Nephron (organoid): Measurements from ENCODE around the gene GPR17.

Source experiments
- H3K27ac Mint-ChIP-seq, 3 experiments: 2 replicates each; pipeline ENCODE4 v1.8.0; 2020; ENCODE audit warnings: mixed read lengths in 3 of 3, mild to moderate bottlenecking in 2 of 3, moderate library complexity in 1 of 3
- H3K27me3 Mint-ChIP-seq: 2 replicates; pipeline ENCODE4 v1.8.0; 2021; ENCODE audit warnings: low read depth, mild to moderate bottlenecking, moderate library complexity, mixed read lengths
- H3K36me3 Mint-ChIP-seq: 2 replicates; pipeline ENCODE4 v1.8.0; 2020; ENCODE audit warnings: low read depth, mixed read lengths
- H3K4me1 Mint-ChIP-seq: 2 replicates; pipeline ENCODE4 v1.8.0; 2020; ENCODE audit warnings: mixed read lengths
- H3K4me3 Mint-ChIP-seq, 3 experiments: 2 replicates each; pipeline ENCODE4 v1.8.0; 2020; ENCODE audit warnings: mild to moderate bottlenecking in 3 of 3, mixed read lengths in 3 of 3, moderate library complexity in 2 of 3
- H3K9me3 Mint-ChIP-seq: 2 replicates; pipeline ENCODE4 v1.8.0; 2020; ENCODE audit warnings: mixed read lengths
- TF ChIP-seq, protein P1 (sequence below), 3 experiments: fragments of 200-600 bp; sonication (generic); IDR thresholded peaks; one replicate each; pipeline ENCODE4 v1.5.0; 2021; ENCODE audit warnings: antibody characterized with exemption in 3 of 3; ENCODE audit not compliant: unreplicated experiment in 3 of 3

The GPR17 gene

DNA sequence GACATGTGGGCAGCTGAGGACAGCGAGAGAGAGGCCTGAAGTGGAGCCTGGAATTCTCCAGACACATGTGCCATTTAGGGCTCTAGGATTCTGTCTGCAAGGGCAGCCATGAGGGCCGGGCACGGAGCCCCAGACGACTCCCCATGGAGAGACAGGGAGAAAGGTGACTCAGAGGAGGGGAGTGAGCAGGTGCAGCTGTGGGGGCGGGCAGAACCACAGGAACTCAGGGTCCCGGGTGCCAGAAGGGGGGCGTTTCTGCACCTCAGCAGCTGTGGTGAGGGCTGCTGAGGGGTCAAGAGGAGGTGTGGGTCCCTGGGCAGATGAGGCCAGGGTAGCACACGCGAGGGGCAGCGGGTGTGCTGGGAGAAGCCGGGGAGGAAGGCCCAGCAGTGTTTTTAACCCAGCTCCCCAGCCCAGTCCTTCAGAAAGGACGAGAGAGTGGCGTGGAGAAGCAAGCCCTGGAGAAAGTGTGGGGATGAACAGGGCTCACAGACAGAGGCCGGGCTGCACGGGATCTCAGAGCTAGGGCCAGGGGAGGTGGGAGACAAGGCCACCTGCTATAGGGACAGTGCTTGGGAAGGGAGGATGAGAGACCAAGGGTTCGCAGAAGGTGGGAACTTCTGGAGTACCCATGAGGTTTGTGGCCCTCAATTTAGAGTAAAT is 7.6 kb downstream of the GPR17 start:
- no peaks in the 10 kb centered on the region for H3K36me3 Mint-ChIP-seq
- no peak overlapping the region for H3K27ac Mint-ChIP-seq
- H3K9me3 Mint-ChIP-seq = no peaks in the 10 kb centered on the region
- no peak overlapping the region for H3K4me3 Mint-ChIP-seq
- peaks cover 21% of the 10 kb centered on the region for H3K4me1 Mint-ChIP-seq
- TF ChIP-seq, protein P1, sequence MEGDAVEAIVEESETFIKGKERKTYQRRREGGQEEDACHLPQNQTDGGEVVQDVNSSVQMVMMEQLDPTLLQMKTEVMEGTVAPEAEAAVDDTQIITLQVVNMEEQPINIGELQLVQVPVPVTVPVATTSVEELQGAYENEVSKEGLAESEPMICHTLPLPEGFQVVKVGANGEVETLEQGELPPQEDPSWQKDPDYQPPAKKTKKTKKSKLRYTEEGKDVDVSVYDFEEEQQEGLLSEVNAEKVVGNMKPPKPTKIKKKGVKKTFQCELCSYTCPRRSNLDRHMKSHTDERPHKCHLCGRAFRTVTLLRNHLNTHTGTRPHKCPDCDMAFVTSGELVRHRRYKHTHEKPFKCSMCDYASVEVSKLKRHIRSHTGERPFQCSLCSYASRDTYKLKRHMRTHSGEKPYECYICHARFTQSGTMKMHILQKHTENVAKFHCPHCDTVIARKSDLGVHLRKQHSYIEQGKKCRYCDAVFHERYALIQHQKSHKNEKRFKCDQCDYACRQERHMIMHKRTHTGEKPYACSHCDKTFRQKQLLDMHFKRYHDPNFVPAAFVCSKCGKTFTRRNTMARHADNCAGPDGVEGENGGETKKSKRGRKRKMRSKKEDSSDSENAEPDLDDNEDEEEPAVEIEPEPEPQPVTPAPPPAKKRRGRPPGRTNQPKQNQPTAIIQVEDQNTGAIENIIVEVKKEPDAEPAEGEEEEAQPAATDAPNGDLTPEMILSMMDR (IDR thresholded peaks at IDR 0.05; ENCODE audit: unreplicated experiment in 3 of 3) = no peak
- peaks cover 15% of the 10 kb centered on the region for H3K27me3 Mint-ChIP-seq

DNA sequence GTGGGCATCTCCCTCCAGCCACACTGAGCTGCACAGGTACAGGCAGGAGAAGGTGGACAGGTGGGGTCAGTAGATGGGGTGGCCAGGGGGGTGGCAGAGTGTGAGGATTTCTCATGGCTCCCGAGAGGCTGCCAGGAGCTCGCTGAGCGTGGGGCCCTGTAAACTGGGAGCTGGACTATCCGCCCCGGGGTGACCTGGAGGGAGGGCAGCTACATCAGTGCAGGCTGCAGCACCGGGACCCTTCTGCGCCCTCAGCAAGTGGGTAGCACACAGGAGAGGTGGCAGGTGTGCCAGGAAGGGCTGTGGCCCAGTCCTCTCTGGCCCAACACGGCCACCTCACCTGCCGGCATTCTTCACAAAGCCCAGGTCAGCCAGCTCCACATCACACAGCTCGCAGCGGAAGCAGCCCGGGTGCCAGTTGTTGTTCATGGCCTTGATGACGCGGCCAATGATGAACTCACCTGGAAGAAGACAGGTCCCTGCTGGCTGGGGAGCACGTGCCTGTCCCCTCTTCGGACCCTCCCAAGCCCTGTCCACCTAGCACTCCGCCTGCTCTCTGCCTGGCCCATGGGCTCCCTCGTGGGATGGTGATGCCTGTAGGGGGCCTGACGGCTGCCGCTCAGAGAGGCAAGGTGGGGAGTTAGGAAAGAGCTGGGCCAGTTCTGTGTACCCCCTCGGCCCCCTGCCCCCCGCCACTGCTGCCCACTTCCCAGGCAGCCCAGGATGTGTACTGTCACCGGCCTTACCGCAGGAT is 8.3 kb downstream of the GPR17 start:
- TF ChIP-seq, protein P1 (IDR thresholded peaks at IDR 0.05; ENCODE audit: unreplicated experiment in 3 of 3) = no peak
- H3K4me3 Mint-ChIP-seq = no peak overlapping the region
- H3K27me3 Mint-ChIP-seq = peaks cover 15% of the 10 kb centered on the region
- H3K36me3 Mint-ChIP-seq = no peaks in the 10 kb centered on the region
- no peaks in the 10 kb centered on the region for H3K9me3 Mint-ChIP-seq
- H3K27ac Mint-ChIP-seq = no peak overlapping the region
- peaks cover 21% of the 10 kb centered on the region for H3K4me1 Mint-ChIP-seq

DNA sequence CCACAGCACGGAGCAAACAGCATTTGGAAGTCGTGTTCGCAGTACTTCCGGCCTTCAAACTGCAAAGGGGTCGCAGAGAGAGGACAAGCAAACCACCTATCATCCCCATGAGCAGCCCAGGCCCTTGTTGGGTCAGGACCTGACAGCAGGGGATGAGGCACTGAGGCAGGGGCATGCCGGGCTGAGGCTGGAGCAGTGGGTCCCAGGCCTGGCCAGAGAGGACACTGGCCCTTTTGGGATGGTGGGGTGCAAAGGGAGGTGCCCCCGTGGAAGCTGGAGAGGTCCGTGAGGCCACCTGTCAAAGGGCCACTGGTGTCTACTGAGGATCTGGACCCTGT is 8.9 kb downstream of the GPR17 start:
- Mint-ChIP-seq H3K27me3 (peaks cover 20% of the 10 kb centered on the region), H3K4me1 (peaks cover 21% of the 10 kb centered on the region), H3K9me3 (no peaks in the 10 kb centered on the region), H3K27ac (no peak overlapping the region), H3K4me3 (no peak overlapping the region), H3K36me3 (no peaks in the 10 kb centered on the region)
- TF ChIP-seq, protein P1 (IDR thresholded peaks at IDR 0.05; ENCODE audit: unreplicated experiment in 3 of 3) = no peak

DNA sequence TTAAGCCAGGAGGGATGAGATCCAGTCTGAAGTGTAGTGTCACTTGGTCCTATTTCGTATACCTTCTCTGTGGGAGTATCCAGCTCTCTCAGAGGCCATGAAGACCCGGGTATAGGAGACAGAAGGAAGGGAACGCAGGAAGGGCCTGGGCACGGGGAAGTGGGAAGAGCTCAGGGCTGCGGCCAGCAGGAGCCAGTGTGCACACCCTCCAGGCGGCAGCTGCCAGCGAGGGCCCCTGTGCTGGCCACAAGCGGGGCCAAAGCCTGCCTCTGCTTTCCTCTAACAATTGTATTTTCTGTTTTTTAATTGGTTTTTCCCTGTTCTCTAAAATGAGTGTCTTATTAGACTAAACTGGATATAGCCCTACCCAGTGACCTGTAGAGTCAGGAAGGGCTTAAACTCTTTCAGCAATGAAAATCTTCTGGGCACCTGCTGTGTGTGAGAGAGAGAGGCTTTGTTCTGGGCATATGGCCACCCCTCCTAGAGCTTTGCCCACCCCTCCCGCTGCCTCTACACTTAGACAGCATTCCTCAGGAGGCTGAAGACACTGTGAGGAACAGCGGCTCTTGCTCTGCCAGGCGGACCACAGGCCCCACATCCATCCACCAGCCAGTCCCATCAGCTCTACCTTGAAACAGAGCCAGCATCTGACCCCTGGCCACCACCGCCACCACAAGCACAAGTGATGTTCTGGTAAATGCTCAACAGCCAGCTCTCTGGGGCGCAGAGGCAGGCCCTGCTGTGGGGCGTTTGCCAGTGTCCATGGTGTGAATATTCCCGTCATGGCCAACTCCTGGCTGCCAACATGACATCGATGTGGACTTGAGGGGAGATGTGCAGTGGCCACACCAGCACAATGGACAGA is 9.5 kb downstream of the GPR17 start:
- Mint-ChIP-seq H3K4me3 (no peak overlapping the region), H3K27me3 (peaks cover 23% of the 10 kb centered on the region), H3K27ac (no peak overlapping the region), H3K4me1 (peaks cover 21% of the 10 kb centered on the region), H3K9me3 (no peaks in the 10 kb centered on the region), H3K36me3 (no peaks in the 10 kb centered on the region)
- TF ChIP-seq, protein P1 (IDR thresholded peaks at IDR 0.05; ENCODE audit: unreplicated experiment in 3 of 3) = no peak

DNA sequence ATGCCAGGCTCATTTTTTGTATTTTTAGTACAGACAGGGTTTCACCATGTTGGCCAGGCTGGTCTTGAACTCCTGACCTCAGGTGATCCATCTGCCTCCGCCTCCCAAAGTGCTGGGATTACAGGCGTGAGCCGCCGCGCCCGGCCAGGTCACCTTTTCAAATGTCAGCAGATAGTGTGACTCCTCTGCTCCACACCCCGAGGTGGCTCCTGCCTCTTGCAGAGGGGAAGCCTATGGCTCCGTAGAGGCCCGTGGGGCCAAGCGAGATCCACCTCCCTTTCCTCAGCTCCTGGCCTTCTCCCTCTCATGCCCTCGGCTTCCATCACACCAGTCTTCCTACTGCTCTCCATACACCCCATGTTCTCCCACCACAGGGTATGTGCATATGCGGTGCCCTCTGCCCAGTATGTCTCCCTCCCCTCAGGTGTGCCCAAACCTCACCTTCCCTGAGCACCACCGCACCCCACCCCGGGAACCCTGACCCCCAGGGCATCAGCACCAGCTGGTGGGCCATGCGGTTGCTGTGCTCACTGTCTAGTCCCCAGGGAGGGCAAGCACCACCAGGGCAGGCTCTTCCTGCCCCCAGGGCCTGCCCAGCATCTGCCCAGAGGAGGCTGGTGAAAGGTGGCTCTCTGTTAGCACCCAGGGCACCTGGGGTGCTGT is 10.7 kb downstream of the GPR17 start:
- no peak overlapping the region for H3K27ac Mint-ChIP-seq
- no peak overlapping the region for H3K4me3 Mint-ChIP-seq
- TF ChIP-seq, protein P1 (IDR thresholded peaks at IDR 0.05; ENCODE audit: unreplicated experiment in 3 of 3) = no peak
- no peaks in the 10 kb centered on the region for H3K36me3 Mint-ChIP-seq
- H3K4me1 Mint-ChIP-seq = peaks cover 21% of the 10 kb centered on the region
- no peaks in the 10 kb centered on the region for H3K9me3 Mint-ChIP-seq
- peaks cover 29% of the 10 kb centered on the region for H3K27me3 Mint-ChIP-seq
